NCI-H2227 (cell line): ENCODE results near the gene DDX54.

Experiments
- DNase-seq: peaks from one replicate; lab custom pipeline; 2025; ENCODE audit not compliant: unreplicated experiment; lab: John Stamatoyannopoulos, UW

Gene DDX54

DNA sequence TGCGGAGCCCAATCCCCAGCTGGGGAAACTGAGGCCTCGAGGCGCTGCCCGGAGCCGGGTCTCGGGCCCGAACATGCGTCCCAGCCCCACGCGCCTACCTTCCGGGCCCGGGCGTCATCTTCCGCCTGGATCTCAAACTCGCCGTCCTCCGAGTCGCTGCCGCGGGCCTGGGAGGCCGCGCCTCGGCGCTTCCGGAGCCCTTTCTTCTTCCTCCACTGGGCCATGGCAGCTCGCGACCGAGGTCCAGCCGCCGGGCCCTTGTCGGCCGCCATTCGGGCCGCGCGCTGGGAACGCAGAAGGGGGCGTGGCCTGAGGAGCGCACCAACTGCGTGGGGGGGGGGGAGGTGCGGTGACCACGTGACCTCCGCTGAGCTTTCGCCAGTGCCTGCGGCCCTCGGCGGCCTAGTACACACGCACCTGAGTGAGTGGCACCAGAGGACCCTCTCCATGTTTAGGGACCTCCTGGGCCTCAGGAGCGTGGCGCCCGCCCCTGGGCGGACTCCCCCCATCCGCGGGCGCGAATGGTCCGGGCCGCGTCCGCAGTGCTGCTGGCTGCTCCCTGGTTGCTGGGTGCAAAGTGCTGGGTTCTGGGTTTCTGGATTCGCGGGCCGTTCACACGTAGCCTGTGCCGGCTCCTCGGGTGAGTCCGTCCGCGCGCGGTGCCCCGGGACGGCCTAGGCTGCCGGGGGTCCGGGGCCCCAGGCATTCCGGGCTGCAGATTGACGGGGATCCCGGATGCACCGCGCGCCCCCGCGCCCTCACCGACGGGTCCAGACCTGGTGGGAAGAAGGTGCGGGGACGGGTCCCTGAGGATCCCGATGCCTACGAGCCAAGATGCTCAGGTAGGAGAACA, at the start of gene DDX54, which contains the start of gene RITA1:
TSS of gene DDX54 (minus strand) at position 299 of the 853 bp plus-strand sequence. CDS start at position 272, 27 bp downstream.
TSS of gene RITA1 (plus strand) at position 542 of the 853 bp plus-strand sequence. CDS start 1,026 bp downstream, outside the sequence.
- DNase-seq, result peak; percentile 85

GRCh38 chr12:113234483-113234882, 49.2 kb upstream of the DDX54 start:
- no peak for DNase-seq

DNA sequence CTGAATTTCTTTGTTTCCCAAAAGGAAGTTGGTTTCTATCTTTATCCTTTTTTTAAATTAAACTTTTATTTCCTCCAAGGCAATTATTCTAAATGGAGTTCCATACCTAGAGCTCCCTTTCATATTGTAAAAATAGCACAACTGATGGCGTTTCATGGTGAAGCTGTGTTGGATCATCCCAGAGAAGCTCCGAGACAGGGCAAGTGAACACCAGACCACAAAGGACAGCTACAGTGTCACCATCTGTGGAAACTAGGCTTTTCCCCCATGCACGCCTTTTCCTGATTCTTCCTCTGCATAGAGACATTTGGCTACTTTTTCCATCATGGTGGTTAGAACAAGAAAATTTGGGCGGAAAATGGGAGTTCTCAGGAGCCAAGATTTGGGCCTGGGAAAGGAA, 48.7 kb upstream of the DDX54 start:
- DNase-seq, result no peak

- peak; percentile 77 for DNase-seq
Observed at GRCh38 chr12:113232840-113233585, 47.7 kb upstream of the DDX54 start.

GRCh38 chr12:113232089-113232839, 47.0 kb upstream of the DDX54 start:
- DNase-seq, result no peak

DNA sequence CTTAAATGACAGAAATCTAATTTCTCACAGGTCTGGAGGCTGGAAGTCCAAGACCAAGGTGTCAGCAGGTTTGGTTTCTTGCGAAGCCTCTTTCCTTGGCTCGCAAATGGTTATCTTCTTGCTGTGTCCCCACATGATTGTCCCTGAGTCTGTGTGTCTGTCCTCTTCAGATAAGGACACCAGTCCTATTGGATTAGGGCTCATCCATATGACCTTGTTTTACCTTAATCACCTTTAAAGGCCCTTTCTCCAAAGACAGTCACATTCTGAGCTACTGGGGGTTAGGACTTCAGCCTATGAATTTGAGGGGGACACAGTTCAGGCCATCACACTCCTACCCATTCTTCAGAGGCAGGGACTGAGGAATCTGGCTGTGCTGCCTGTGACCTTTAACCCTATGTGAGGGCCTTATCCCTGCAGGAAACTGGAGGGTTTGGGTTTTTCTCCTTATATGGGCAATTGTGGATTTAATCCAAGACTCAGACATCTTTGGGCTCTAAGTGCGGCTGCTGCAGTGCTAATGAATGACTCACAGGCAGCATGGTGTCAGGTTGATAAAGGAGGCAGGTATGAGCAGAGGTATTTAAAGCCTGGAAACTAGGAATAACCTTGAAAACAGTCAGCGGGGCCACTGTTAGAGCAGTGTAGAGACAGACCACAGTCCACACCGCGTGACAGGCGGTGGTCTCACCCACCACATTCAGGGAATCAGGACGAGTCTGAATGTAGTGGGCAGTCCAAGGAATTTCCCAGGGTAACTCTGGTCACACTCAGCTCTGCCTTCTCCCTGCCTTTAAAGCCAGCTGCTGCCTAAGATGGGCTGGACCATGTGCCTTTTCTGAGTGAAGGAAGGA, 46.2 kb upstream of the DDX54 start:
- no peak for DNase-seq

DNA sequence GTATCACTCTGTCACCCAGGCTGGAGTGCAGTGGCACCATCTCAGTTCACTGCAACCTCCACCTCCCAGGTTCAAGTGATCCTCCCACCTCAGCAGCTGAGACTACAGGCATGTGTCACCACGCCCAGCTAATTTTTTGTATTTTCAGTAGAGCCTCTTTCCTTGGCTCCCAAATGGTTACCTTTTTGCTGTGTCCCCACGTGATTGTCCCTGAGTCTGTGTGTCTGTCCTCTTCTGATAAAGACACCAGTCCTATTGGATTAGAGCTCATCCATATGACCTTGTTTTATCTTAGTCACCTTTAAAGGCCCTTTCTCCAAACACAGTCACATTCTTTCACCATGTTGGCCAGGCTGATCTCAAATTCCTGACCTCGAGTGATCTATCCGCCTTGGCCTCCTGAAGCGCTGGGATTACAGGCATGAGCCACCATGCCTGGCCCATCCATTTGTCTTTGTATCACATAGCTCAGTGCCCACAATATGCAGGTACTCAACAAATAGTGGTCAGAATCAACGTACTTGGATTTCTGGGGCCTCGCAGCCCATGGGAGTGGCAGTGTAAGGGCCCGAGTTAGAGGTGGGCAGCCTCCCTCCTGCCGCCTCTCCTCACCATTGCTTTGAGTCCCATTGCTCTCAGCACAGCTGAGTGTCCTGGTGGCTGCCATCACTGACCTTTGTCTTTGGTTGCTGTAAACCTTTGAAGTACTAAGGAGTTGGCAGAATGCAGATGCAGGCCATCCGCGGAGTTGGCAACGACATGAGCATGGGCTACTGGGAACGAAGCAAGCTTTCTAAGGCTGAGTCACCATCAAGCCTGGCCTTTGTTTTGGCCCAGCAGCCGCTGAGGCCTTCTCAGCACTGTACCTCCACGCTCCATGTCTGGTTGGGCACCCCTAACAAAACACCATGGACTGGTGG, 45.3 kb upstream of the DDX54 start:
- DNase-seq, result no peak

GRCh38 chr12:113228394-113229028, 43.2 kb upstream of the DDX54 start:
- DNase-seq, result no peak

- DNase-seq, result no peak
Observed at GRCh38 chr12:113227686-113228391, 42.6 kb upstream of the DDX54 start.

DNA sequence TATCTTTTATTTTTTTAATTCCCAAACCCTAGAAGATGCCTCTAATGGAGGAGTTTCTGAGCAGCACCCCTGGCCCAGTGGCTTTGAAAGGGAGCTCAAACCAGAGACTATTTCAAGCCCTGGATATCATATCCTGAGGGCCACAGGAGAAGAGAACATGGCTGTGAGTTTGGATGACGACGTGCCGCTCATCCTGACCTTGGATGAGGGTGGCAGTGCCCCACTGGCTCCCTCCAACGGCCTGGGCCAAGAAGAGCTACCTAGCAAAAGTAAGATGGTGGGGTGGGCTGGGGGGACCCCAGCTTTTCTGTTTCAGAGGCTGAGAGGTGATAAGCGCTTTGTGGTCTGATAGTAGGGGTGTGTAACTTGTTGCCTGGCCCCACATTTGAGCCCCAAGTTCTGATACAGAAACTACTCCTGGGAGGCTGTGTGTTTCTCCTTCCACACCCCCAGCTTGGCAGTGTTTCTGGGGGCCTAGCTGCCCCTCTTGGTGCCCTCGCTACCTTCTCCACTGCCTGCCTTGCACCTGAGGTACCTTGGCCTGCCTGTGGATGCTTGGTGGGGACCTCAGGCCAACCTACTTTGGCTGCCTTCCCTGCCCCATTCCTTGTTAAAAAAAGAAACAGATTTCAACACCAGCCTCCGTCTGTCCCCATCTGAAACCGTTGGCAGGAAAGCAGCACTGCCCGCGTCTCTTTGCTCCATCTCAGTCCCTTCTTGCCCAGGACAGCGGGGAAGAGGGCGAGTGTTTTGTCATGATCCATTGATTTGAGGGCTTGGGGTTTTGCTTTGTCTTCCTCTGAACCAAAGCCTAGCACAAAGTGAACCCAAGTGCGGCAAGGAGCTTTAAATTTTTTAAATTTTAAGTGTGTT, 41.7 kb upstream of the DDX54 start:
- DNase-seq, result no peak

DNA sequence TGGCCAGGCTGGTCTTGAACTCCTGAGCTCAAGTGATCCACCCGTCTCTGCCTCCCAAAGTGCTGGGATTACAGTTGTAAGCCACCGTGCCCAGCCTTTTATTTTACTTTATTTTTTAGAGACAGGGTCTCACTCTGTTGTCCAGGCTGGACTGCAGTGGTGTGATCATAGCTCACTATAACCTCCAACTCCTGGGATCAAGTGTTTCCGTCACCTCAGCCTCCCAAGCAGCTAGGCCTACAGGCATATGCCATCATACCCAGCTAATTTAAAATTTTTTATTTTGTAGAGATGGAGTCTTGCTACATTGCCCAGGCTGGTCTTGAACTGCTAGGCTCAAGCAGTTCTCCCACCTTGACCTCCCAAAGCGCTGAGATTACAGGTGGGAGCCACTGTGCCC, 39.7 kb upstream of the DDX54 start:
- no peak for DNase-seq

DNA sequence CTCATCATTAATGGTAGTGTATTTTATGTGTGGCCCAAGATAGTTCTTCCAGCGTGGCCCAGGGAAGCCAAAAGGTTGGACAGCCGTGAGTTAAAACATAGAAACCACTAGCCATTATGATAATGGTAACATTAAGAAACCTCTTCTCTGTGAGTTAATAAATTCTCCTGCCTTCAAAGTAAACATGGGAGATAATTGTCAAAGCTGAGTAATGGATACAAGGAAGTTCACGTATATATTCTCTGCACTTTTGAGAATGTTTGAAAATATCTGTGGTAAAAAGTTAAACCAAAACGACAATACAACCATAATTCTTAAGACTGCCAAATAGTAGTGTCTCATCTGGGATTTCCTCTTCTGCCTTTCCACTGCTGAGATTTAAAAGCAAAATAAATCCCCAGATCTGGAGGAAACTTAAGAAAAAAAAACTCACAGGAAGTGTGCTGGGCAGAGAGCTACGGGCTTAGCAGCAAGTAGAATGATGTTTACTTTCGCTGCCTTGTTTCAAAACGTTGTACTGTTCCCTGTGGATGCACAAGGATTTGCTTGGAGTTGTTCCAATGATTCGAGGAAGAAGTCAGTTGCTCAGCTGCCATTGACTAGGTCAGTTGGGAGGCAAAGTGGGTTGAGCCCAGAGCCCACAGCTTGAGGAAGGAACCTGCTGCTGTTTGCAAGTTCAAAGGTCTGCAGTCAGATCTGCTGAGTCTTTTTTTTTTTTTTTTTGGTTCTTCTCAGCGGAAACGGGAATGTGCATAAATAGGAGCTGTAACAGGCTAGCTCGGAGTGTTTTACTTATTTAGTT, 37.7 kb upstream of the DDX54 start:
- peak; percentile 44 for DNase-seq

GRCh38 chr12:113221997-113222729, 36.9 kb upstream of the DDX54 start:
- DNase-seq, result no peak

DNA sequence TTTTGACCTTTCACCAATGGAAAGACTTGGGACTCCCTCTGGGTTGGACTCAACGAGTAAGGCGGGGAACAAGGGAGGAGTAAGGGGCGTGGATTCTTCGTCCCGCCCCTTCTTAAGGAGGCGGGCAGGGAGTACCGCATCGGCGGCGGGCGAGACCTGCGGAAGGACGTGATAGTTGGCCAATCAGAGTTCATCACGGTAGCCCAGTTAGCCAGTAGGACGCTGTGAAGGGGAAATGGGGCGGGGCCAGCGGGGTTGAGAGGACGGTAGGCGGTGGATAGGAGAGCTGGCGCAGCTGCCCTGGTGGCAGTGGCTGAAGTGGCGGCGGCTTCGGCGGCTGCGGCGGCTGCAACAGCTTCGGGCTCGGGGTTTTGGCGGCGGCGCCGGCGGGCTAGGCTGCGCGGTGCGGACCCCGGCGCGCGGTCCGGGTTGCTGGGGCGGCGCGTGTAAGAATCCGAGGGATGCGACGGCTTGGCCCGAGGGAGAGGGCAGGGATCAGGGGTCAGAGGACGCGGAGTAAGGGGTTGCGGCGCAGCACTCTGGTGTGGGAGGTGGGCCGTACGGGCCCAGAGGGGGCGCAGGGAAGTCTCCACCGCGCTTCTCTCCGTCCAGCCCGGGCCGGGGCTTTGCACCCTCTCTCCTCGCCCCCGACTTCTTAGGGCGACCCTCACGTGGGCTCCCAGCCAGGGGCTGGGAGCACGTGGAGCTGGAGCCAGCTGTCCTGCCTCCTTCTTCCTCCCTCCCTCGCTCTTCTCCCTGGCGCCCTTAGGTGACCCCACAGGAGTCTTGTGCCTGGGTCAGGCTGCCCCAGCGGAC, 36.1 kb upstream of the DDX54 start, which contains the start of gene TPCN1:
TSS of gene TPCN1 (plus strand) at position 284 of the 816 bp plus-strand sequence. CDS start 5,389 bp downstream, outside the sequence.
- DNase-seq, result peak; percentile 100
